HuH-7.5 (cell line): ENCODE results near the gene ANXA8L1.
"Not testable (repeated sequence)": the region's sequence is repeated elsewhere in the genome, so short reads cannot be mapped to it uniquely, and the experiment has no call there.

Experiments
- DNase-seq: peaks from one replicate; pipeline ENCODE4 v3.0.0; 2011; ENCODE audit warnings: low spot score

The ANXA8L1 gene

DNA sequence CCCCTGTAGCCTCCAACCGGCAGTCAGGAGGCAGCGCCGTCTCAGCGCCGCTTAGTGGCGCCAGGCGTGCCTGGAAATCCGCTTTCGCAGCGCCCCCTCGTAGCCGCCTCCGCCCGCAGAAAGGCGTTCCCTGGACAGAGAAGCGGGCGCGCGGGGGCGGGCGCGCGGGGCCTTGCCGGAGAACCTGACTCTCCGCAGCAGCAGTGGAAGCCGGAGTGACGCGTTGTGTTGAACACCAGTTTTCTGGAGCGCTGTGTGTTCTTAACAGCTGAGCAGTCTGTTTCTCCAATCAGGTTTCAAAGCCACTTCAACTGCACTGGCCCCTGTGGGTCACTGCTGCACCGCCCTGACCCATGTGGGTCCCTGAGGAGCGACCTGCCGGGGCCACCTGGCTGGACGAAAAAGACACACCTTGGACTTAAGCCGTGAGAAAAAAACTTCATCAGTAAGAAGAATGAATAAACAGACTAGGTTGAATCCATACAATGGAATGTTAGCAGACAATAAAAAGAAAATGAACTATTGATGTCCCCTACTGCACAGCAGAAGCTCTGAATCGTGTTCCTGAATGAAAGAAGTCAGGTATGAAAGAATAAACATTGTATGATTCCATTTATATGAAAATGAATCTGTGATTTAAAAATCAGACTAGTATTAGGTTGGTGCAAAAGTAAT lies 22.8 kb downstream of the ANXA8L1 start:
- not testable (repeated sequence) for DNase-seq

DNA sequence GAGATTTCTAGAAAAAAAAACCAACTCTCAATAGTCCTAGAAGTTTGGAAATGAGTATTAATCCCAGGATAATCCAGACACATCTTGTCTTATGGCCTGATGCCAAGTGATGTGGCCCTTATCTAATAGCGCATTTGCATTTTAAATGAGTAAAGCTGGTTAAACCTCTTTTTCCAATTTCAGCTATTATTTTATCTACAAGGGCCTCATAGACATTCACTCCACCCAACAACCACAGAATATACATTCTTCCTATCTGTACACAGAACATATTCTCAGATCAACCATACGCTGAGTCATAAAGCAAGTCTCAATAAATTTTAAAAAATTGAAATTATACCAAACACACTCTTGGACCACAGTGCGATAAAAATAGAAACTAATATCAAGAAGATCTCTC lies 34.0 kb downstream of the ANXA8L1 start:
- DNase-seq, result not testable (repeated sequence)

DNA sequence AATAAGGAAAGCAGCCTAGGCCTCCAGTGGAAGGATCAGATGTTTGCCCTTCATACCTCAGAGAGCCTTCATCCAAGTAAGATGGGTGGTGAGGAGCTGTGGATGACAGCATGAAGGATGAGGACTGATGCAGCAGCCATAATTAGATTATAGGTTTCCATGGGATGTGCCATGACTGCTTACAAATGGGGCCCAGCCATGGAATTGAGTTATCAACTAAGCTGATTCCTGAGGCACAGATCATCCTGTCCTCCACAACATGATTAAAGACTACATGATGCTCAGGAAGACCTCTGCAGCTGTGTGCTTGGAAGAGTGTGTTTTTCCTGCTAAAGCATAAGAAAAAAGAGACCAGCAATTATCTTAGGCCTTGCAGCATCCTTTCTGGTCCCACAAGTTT lies 35.5 kb downstream of the ANXA8L1 start:
- not testable (repeated sequence) for DNase-seq

DNA sequence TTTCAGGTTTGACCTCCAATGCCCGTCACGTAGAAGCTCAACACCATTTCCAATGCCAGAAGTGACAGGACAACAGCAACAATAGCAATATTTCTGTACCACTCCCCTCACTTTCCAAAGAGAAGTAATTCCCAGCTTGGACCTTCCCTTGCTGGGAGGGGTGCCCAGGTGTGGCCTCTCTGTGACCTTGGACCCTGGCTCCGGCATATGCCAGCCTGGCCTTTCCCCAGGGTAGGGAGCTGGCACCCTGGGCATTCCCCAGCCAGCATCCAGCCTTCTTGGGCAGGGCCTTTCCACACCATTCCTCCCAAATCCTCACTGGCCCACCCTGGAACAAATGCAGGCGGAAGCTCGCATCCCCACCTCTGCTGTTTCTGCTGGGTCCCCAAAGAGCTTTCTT lies 37.1 kb downstream of the ANXA8L1 start:
- not testable (repeated sequence) for DNase-seq

DNA sequence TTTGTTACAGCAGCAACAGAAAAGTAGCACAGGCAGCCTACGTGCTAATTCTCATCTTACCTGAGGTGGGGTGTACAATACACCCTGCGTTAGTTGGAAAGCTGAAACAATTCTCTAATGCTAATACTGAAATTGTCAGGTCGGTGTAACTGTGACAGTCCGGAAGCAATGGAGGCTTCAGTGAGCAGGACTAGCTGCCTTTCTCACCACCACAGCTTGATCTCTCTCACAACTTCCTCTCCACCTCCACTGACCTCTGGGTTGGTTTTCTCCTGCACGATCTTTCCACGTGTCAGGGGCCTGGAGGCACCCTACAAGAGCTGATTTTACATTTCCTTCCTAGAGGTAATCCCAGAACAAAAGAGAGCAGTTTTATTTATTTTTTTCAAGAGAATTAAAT lies 39.7 kb downstream of the ANXA8L1 start:
- not testable (repeated sequence) for DNase-seq

DNA sequence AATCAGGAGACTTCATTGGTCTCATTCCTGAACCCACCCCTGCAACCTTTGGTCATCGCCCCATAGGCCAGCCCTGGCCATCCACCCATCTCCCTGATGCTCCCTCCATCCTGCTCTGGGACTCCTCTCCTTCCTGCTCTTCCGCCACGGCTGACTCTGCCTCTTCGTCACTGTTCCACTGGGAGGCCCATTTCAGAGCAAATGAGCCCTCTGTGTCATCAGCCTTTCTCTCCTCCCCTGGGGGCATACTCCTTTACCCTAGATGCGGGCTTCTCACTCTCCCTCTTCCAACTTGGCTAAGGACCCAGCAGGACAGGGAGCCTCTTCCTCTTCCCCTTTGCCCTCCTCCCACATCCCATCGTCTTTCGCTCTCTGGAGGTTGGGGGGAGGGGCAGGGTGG lies 42.7 kb downstream of the ANXA8L1 start:
- not testable (repeated sequence) for DNase-seq

DNA sequence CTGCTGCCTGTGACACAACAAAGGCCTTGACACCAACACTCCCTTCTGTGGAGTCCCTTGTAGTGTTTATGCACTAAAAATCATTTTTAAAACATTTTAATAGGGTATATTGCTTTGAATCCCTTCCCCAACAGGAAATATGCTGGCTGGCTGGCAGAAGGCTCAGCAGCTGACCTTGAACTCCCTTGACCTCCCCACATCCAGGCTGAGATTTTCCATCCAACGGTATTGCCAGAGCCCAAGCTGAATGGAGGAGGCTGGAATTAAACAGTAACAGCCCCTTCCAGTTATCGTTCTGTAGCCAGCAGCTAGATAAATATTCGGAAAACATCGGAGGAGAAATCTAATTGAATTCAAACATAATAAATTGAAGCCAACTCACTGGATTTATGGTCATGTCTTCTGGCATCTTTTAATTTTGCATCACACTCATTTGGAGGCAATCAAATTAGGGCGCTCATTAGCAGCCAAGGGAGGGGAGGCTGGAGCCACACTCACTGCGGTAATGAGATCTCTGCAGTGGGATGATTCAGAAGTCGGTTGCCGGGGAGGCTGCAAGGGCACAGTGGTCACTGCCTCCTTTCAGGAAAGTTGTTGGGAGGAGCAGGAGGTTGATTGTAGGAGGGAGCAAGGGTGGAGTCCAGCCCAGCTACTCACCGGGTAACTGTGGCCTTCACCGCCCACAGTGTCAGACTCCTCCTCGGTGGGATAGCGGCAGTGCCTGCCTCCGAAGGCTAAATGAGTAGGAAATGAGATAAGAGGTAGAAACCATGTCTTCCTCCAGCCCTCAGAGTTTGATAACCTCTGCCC lies 44.2 kb downstream of the ANXA8L1 start:
- DNase-seq, result not testable (repeated sequence)

DNA sequence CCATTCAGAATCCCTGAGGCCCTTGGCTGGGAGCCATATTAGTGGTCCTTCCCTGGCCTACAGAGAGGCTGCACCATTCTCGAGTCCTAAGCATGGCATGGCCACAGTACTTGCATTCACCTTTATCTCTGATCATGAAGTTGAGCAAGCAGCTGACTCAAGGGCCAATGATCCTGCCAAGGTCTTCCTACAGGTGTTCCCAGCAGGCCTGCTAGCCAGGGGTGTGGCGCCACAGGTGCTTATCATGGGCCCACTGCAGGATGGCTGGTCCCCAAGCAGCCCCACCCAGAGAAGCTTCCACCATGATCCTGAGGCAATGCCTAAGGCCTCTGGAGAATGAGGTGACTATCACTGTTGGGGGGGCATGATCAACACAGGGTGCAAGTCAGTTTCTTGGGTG lies 48.0 kb downstream of the ANXA8L1 start:
- DNase-seq, result not testable (repeated sequence)

DNA sequence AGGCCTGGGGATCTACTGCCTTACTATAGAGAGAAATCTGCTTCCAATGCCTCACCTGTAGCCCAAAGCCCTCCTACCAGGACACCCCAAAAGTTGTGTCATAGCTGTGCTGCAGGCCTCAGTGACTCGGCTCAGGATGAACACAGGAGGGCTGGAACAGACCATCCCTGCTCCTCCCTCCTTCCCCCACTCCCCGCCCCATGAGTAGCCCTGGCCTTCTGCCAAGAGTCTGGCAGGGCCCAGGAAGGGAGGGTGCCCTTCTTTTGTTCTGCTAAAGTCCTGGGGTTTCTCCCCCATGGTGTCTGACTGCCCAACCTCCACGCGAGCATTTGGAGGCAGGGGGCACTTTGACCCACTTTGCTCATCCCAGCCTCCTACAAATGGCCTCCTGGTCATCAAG lies 65.4 kb downstream of the ANXA8L1 start:
- DNase-seq, result not testable (repeated sequence)
